Measurements from ENCODE around the gene NPEPPS. TPM values are rescaled to one million over a fixed set of nuclear protein-coding genes. Genes with fewer than 3 reads are reported as not detected.
"Not testable (repeated sequence)": the region's sequence is repeated elsewhere in the genome, so short reads cannot be mapped to it uniquely, and the experiment has no call there.

Gene NPEPPS
- total RNA-seq, 1 experiment from 2014 or later, result 89.1 TPM

GRCh38 chr17:47531233-47531820 is 419 bp downstream of the NPEPPS start:
- peak; percentile 32 to 33 for DNase-seq
- Histone ChIP-seq H3K4me3 (peak overlapping the region; percentile 83), H3K27ac (peak overlapping the region; percentile 37; the same call in 1 of the 2 replicates)
- not testable (repeated sequence) for H3K4me1 ChIP-seq; H3K36me3 ChIP-seq; H3K27me3 ChIP-seq; H3K9me3 ChIP-seq (replicated peaks)

- H3K27ac ChIP-seq; H3K36me3 ChIP-seq; H3K27me3 ChIP-seq; DNase-seq; H3K4me1 ChIP-seq; H3K4me3 ChIP-seq; H3K9me3 ChIP-seq (replicated peaks): not testable (repeated sequence)
Observed at GRCh38 chr17:47539085-47539484, 8.2 kb downstream of the NPEPPS start.

GRCh38 chr17:47541676-47542075 is 10.8 kb downstream of the NPEPPS start:
- H3K27me3 ChIP-seq; H3K27ac ChIP-seq; H3K9me3 ChIP-seq (replicated peaks); H3K4me3 ChIP-seq; DNase-seq; H3K4me1 ChIP-seq; H3K36me3 ChIP-seq: not testable (repeated sequence)

GRCh38 chr17:47544327-47544726 is 13.4 kb downstream of the NPEPPS start:
- peaks cover 13% of the 10 kb centered on the region for H3K36me3 ChIP-seq
- H3K4me1 ChIP-seq; H3K27me3 ChIP-seq; H3K4me3 ChIP-seq; H3K27ac ChIP-seq; DNase-seq; H3K9me3 ChIP-seq (replicated peaks): not testable (repeated sequence)

DNA sequence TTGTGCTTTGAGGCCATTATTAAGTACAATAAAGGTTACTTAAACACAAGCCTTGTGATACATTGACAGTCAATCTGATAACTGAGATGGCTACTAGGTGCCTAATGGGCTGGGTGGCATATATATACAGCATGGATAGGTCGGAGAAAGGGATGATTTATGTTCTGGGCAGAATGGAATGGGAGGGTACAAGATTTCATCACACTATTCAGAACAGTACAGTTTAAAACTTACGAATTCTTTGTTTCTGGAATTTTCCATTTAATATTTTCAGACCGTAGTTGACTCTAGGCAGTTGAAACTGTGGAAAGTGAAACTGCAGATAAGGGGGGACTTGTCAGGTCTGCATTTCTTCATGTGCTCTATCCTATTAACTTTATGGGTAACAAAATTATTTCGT is 23.8 kb downstream of the NPEPPS start:
- H3K36me3 ChIP-seq; H3K4me1 ChIP-seq; H3K27me3 ChIP-seq; H3K27ac ChIP-seq; H3K9me3 ChIP-seq (replicated peaks); DNase-seq; H3K4me3 ChIP-seq: not testable (repeated sequence)

GRCh38 chr17:47556108-47556507 is 25.2 kb downstream of the NPEPPS start:
- not testable (repeated sequence) for H3K9me3 ChIP-seq (replicated peaks); H3K4me1 ChIP-seq; H3K4me3 ChIP-seq; H3K36me3 ChIP-seq; H3K27me3 ChIP-seq; DNase-seq; H3K27ac ChIP-seq

DNA sequence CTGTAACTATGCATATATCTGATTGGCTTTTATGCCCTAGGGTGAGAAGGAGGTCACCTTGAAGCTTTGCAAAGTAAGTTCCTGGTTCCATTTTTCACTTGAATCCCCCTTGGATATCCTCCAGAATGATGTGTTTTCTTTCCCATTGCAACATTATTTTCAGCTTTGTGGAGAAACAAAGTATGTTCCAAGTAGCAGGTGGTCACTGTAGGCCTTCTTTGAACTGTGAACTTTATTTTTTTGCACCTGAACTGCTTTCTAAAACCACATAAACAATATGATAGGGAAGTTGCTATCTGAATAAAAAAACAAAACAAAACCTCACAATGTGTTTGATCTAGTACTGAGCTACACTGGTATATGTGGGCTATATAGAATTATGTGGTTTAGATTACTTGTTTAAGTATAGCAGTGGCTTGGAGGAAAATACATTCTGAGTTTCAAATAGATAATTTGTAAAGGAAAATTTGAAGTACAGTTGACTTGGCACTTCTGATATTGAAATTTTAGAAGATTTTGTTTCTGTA is 29.7 kb downstream of the NPEPPS start:
- not testable (repeated sequence) for H3K4me3 ChIP-seq; DNase-seq; H3K4me1 ChIP-seq; H3K27me3 ChIP-seq; H3K27ac ChIP-seq; H3K9me3 ChIP-seq (replicated peaks); H3K36me3 ChIP-seq

GRCh38 chr17:47561698-47562405 is 30.9 kb downstream of the NPEPPS start:
- H3K27me3 ChIP-seq; H3K4me3 ChIP-seq; H3K27ac ChIP-seq; DNase-seq; H3K4me1 ChIP-seq; H3K9me3 ChIP-seq (replicated peaks); H3K36me3 ChIP-seq: not testable (repeated sequence)

- not testable (repeated sequence) for H3K27ac ChIP-seq; H3K36me3 ChIP-seq; H3K27me3 ChIP-seq; DNase-seq; H3K4me3 ChIP-seq; H3K4me1 ChIP-seq; H3K9me3 ChIP-seq (replicated peaks)
Observed at GRCh38 chr17:47562406-47562705, 31.4 kb downstream of the NPEPPS start.

GRCh38 chr17:47567261-47567660 is 36.4 kb downstream of the NPEPPS start:
- not testable (repeated sequence) for DNase-seq; H3K4me3 ChIP-seq; H3K27me3 ChIP-seq; H3K4me1 ChIP-seq; H3K27ac ChIP-seq; H3K9me3 ChIP-seq (replicated peaks)
- H3K36me3 ChIP-seq, result peaks cover 13% of the 10 kb centered on the region

DNA sequence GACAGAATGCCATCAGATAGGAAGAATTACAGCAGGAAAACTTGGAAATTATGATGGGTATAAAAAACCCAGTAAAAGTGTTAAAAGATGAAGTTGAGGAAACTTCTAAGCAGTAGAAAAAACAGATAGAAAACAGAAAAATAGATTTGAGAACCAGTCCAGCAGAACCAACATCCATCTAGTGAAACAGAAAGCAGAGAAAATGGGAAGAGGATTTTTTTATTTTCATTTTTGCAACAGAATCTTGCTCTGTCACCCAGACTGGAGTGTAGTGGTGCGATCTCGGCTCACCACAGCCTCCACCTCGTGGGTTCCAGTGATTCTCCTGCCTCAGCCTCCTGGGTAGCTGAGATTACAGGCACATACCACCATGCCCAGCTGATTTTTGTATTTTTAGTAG is 41.7 kb downstream of the NPEPPS start:
- H3K27ac ChIP-seq; H3K4me3 ChIP-seq; DNase-seq; H3K9me3 ChIP-seq (replicated peaks); H3K4me1 ChIP-seq; H3K36me3 ChIP-seq; H3K27me3 ChIP-seq: not testable (repeated sequence)

DNA sequence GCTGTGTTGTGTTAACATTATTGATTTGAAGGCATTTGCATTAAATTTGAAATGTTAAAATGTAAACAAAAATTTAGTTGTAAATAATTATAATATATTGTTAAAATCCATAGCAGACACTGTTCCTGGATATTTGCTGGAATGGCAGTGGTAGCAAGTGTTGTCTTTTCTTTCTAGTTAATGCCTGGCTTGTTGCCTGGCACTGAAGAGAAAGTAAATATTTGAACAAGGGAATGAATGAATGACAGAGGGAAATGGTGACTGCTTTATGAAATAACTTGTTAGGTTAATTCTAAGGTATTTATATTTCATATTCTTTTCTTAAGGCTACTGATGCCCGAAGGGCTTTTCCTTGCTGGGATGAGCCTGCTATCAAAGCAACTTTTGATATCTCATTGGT is 51.5 kb downstream of the NPEPPS start:
- H3K36me3 ChIP-seq; H3K9me3 ChIP-seq (replicated peaks); DNase-seq; H3K4me3 ChIP-seq; H3K27ac ChIP-seq; H3K27me3 ChIP-seq; H3K4me1 ChIP-seq: not testable (repeated sequence)

DNA sequence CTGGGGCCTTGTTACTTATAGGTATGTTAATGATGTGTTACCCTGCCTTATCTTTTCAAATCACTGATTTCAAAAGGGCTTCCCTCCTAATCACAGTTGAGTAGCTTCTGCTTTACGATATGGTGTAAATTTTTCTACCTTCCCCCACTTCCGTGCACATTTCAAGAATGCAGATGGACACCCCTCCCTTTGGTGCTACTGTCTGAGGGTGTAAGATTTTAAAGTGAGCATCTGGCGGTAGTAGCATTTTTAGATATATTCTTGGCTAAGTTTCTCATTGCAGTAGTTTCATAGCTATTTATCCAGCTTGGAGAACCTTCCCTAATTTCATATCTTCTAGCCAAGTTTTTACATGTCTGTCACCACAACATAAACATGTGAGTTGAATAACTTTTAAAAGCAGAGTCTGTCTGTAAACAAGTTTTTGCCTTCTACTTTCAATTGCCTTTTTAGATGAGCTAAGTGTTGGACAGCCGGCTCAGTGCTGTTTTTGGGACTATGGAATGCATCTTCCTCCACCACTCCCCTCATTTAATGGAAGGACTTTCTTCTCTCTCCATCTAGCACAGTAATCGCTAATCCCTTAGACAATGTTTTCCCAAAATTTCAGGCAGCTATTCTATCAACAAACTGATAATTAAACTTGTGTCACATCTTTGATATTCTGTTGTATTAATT is 55.6 kb downstream of the NPEPPS start:
- not testable (repeated sequence) for H3K36me3 ChIP-seq; H3K27ac ChIP-seq; H3K4me1 ChIP-seq; H3K9me3 ChIP-seq (replicated peaks); H3K4me3 ChIP-seq; DNase-seq; H3K27me3 ChIP-seq

GRCh38 chr17:47593522-47593921 is 62.6 kb downstream of the NPEPPS start:
- not testable (repeated sequence) for H3K4me3 ChIP-seq; H3K9me3 ChIP-seq (replicated peaks); H3K27me3 ChIP-seq; DNase-seq; H3K4me1 ChIP-seq; H3K27ac ChIP-seq
- peaks cover 40% of the 10 kb centered on the region for H3K36me3 ChIP-seq

GRCh38 chr17:47603830-47604597 is 73.1 kb downstream of the NPEPPS start:
- H3K27ac ChIP-seq, result peak overlapping the region; percentile 60
- no peaks in the 10 kb centered on the region for H3K9me3 ChIP-seq (replicated peaks)
- H3K4me3 ChIP-seq, result no peak overlapping the region
- peaks cover 65% of the 10 kb centered on the region for H3K36me3 ChIP-seq
- peak in 1 of 2 experiments; percentile 38 for DNase-seq
- no peaks in the 10 kb centered on the region for H3K27me3 ChIP-seq
- H3K4me1 ChIP-seq, result peaks cover 24% of the 10 kb centered on the region
